Measurements from ENCODE around the gene EFNA5.

GRCh38 chr5:107467137-107467932, 203.4 kb downstream of the EFNA5 start:
- no peak for TF ChIP-seq CTCF (IDR thresholded peaks at IDR 0.05; ENCODE audit: poor library complexity)
- no peak for TF ChIP-seq EZH2 (IDR thresholded peaks at IDR 0.05; ENCODE audit: borderline replicate concordance)
